ENCODE data around the gene LARP1.
"Not testable (repeated sequence)": the region's sequence is repeated elsewhere in the genome, so short reads cannot be mapped to it uniquely, and the experiment has no call there.

Gene LARP1

GRCh38 chr5:154755361-154756008 is at the start of gene LARP1:
Gene LARP1, plus strand, starts transcription at chr5:154755377. Its CDS starts 381 bp downstream, at chr5:154755758.
- DNase-seq (ENCODE audit: low read depth, low spot score), result no peak

GRCh38 chr5:154706416-154706815 is 48.8 kb upstream of the LARP1 start:
- DNase-seq (ENCODE audit: low read depth, low spot score), result no peak

- no peak for DNase-seq (ENCODE audit: low read depth, low spot score)
Observed at GRCh38 chr5:154707641-154708040, 47.5 kb upstream of the LARP1 start.

GRCh38 chr5:154708207-154708606 is 47.0 kb upstream of the LARP1 start:
- DNase-seq (ENCODE audit: low read depth, low spot score), result no peak

GRCh38 chr5:154708846-154709245 is 46.3 kb upstream of the LARP1 start:
- DNase-seq (ENCODE audit: low read depth, low spot score), result no peak

- DNase-seq (ENCODE audit: low read depth, low spot score), result no peak
Observed at GRCh38 chr5:154709368-154710305, 45.5 kb upstream of the LARP1 start.

GRCh38 chr5:154712518-154713437 is 42.4 kb upstream of the LARP1 start:
- DNase-seq (ENCODE audit: low read depth, low spot score), result no peak

- no peak for DNase-seq (ENCODE audit: low read depth, low spot score)
Observed at GRCh38 chr5:154713615-154714125, 41.5 kb upstream of the LARP1 start.

- DNase-seq (ENCODE audit: low read depth, low spot score), result no peak
Observed at GRCh38 chr5:154714266-154714986, 40.8 kb upstream of the LARP1 start.

- DNase-seq (ENCODE audit: low read depth, low spot score), result no peak
Observed at GRCh38 chr5:154721481-154722058, 33.6 kb upstream of the LARP1 start.

GRCh38 chr5:154722097-154722496 is 33.1 kb upstream of the LARP1 start:
- no peak for DNase-seq (ENCODE audit: low read depth, low spot score)

GRCh38 chr5:154722936-154723335 is 32.2 kb upstream of the LARP1 start:
- no peak for DNase-seq (ENCODE audit: low read depth, low spot score)

GRCh38 chr5:154723740-154724505 is 31.3 kb upstream of the LARP1 start:
- DNase-seq (ENCODE audit: low read depth, low spot score), result no peak

- DNase-seq (ENCODE audit: low read depth, low spot score), result no peak
Observed at GRCh38 chr5:154727361-154727760, 27.8 kb upstream of the LARP1 start.

- no peak for DNase-seq (ENCODE audit: low read depth, low spot score)
Observed at GRCh38 chr5:154728939-154729588, 26.1 kb upstream of the LARP1 start.

- no peak for DNase-seq (ENCODE audit: low read depth, low spot score)
Observed at GRCh38 chr5:154729613-154730012, 25.6 kb upstream of the LARP1 start.

- not testable (repeated sequence) for DNase-seq (ENCODE audit: low read depth, low spot score)
Observed at GRCh38 chr5:154730761-154731160, 24.4 kb upstream of the LARP1 start.

- no peak for DNase-seq (ENCODE audit: low read depth, low spot score)
Observed at GRCh38 chr5:154732212-154732611, 23.0 kb upstream of the LARP1 start.

All from activated CD4-positive, CD25-positive, alpha-beta regulatory T cell treated with anti-CD3 and anti-CD28 coated beads, Interleukin-2, amount 50 U/mL, for 16 hours (primary cell).